GM12801 (cell line): ENCODE results near the gene SCNN1B.

Source experiments
- TF ChIP-seq, protein P1 (sequence below): IDR thresholded peaks from one replicate; pipeline ENCODE4 v1.5.1; 2011; ENCODE audit warnings: control low read depth; ENCODE audit not compliant: insufficient read length; ENCODE audit errors: extremely low read depth

Gene SCNN1B

DNA sequence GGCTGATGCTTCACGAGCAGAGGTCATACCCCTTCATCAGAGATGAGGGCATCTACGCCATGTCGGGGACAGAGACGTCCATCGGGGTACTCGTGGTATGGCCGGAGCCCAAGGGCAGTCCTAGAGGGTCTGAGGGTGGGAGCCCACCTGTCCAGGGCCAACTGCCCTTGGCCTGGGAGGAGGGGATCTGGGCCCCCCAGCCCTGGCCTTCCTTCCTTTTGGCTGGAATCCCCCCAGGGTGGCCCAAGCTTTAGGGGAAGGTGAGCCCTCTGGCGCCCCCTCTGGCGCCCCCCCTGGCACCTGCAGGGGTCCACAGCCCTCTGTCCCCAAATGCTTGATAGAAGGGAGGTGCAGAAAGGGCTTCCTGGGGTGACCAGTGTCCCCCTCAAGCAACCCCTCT lies 69.3 kb downstream of the SCNN1B start:
- TF ChIP-seq, protein P1, sequence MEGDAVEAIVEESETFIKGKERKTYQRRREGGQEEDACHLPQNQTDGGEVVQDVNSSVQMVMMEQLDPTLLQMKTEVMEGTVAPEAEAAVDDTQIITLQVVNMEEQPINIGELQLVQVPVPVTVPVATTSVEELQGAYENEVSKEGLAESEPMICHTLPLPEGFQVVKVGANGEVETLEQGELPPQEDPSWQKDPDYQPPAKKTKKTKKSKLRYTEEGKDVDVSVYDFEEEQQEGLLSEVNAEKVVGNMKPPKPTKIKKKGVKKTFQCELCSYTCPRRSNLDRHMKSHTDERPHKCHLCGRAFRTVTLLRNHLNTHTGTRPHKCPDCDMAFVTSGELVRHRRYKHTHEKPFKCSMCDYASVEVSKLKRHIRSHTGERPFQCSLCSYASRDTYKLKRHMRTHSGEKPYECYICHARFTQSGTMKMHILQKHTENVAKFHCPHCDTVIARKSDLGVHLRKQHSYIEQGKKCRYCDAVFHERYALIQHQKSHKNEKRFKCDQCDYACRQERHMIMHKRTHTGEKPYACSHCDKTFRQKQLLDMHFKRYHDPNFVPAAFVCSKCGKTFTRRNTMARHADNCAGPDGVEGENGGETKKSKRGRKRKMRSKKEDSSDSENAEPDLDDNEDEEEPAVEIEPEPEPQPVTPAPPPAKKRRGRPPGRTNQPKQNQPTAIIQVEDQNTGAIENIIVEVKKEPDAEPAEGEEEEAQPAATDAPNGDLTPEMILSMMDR, result no peak

DNA sequence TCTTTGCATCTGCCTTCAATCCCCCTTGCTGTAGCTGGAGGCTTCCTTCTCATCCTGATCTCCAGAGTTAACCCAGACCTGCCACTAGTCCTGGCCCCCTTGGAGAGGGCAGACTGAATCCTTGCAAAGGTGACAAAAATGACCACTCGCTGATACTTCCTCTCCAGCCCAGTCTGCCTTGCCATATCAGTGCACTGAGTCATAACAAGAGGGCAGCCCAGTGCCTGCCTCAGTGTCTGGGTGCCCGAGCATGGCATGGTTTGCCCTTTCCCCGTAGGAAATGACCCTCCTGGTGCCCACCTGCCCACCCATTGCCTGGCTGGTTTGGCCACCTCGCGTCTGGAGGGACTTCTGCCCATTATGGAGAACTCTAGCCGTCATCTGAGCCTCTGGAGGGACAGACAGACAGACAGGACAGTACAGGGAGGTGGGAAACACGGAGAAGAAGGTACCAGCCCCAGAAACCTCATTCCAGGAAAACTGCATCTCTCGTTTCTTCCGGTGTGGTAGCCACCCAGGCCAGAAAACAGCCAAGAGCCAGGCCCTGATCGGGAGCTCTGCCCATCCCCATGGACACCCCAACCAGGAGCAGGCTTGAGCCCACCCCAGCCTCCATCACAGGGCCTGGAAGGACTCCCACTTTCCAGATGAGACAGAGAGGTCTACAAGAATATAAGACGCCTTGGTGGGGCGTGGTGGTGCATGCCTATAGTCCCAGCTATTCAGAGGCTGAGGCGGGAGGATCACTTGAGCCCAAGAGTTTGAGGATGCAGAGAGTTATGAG lies 71.5 kb downstream of the SCNN1B start:
- TF ChIP-seq, protein P1, result no peak

DNA sequence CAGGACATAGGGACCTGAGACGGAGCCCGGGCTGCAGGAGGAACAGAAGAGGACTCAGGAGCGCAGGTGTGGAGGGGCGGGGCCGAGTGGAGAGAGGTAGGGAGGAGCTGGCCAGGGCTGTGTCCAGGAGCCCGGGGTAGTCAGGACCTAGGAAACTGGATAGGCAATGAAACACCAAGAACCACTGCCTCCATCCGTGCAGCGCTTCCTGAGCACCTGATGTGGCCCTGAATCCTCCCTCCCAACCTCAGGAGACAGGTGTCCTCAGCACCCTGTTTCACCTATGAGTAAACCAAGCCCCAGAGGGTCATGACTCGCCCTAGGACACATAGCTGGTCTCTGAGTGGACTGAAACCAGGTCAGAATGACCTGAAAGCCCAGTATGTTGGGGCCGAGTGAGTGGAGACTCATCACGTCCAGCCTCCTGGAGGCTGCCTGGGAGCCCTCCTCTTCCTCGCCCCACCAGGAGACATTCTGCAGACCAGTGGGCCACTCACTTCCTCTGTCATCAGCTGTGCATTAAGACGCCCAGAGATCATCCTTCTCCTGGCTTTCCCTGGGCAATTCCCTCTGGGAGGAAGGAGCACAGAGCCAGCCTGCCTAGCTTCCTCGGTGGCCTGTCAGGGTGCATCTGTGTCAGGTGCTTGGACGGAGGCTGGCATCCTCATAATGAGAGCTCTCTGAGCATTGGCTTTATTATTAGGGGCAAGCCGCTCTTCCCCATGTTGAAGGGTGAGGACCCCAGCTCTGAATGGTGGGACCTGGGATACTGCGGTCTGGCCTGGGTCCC lies 72.8 kb downstream of the SCNN1B start:
- TF ChIP-seq, protein P1, result no peak

DNA sequence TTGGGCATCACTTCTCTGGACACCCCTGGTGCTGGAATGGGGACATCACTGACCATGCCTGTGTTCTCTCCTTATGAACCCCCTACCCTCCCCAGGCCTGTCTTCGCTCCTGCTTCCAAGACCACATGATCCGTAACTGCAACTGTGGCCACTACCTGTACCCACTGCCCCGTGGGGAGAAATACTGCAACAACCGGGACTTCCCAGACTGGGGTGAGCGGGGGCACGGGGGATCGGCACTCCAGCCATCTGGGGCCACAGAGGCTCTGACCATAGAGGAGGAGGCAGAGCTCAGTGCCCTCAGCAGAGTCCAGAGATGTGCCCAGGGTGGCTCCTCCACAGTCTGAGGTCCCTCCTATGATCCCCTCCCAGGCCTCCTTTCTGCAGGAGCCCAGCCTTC lies 73.5 kb downstream of the SCNN1B start:
- TF ChIP-seq, protein P1, result no peak

DNA sequence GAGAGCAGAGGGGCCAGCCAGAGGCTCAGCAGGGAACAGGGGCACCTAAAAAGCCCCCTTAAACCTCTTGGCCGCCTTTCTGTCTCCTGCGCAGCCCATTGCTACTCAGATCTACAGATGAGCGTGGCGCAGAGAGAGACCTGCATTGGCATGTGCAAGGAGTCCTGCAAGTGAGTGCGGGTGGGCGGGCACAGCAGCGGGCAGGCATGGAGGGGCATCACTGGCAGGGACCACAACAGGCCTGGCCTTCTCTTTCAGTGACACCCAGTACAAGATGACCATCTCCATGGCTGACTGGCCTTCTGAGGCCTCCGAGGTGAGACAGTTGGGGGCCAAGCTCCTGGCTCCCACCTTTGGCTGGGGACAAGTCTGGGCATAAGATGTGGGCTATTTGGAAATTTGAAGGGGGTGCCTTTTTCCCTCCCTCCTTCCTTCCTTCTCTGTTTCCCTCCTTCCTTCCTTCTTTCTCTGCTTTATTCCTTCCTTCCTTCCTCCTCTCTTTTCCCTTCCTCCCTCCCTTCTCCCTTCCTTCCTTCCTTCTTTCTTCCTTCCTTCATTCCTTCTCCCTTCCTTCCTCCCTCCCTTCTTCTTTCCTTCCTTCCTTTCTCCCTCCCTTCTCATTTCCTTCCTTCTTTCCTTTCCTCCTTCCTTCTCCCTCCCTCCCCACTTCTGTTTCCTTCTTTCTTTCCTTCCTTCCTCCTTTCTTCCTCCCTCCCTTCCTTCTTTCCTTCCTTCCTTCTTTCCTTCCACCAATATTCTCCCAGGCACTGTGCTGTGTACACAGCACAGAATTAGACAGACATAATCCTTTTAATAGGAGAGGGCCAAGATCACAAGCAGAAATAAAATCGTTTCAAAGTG lies 75.2 kb downstream of the SCNN1B start:
- TF ChIP-seq, protein P1, result no peak

DNA sequence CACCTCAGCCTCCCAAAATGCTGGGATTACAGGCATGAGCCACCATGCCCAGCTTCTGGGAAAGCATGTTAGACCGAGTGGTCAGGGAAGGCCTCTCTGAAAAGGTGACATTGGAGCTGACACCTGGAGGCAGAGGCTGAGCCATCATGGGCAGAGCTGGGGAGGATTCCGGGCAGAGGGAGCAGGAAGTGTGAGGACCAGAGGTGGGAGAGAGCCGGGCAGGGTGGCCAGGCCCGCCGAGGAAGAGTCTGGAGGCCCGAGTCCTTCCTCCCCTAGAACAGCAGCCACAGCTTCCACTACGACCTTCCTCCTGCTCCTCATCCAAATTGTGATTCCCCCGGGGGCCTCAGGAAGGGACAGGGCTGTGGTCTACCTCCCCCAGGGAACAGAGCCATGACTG lies 76.2 kb downstream of the SCNN1B start:
- TF ChIP-seq, protein P1, result no peak

DNA sequence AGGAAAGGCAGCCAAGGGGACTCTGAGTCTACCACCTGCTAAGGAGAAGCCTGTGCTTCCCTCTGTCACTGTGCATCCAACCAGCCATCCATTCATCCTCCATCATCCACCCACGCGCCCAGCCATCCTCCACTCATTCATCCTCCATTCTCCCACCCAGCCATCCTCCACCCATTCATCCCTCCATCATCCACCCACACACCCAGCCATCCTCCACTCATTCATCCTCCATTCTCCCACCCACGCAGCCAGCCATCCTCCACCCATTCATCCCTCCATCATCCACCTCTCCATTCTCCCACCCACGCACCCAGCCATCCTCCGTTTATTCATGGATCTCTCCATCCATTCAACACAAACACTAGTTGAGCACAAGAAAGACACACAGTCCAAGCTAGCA lies 76.8 kb downstream of the SCNN1B start:
- TF ChIP-seq, protein P1, result no peak
